ENCODE results near the gene CDH2. TPM values are rescaled to one million over a fixed set of nuclear protein-coding genes. Genes with fewer than 3 reads are reported as not detected.

Gene CDH2
- polyA plus RNA-seq, 1 donor from 2014 or later, result 199 TPM

DNA sequence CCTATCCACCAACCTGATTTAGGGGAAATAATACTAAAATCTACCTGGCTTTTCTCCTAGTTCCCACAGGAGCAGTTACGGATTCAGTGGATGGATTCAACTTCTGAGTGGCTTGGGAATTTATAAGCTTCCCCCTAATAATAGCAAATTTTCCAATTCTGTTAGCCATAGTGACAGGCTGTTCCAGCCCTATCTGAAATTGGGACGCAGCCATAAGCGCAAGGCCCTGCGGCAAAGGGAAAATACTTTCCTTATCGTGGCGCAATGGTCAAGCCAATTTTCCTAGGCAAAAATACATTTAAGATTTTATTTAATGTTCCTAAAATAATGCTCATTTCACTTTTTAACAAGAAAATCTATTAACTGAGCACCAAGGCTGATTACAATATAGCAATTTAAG lies 49.7 kb downstream of the CDH2 start:
- H3K9me3 ChIP-seq (ENCODE audit: low read length), result no peaks in the 10 kb centered on the region
- H3K4me3 ChIP-seq (ENCODE audit: low read length), result no peak overlapping the region
- no peaks in the 10 kb centered on the region for H3K36me3 ChIP-seq (ENCODE audit: insufficient read depth, low read length)
- TF ChIP-seq EP300 (conservative IDR thresholded peaks at IDR 0.05; ENCODE audit: poor library complexity, severe bottlenecking) (no peak), REST (IDR thresholded peaks at IDR 0.05; ENCODE audit: borderline replicate concordance) (no peak), POLR2AphosphoS5 (IDR thresholded peaks at IDR 0.05) (no peak), EZH2 (IDR thresholded peaks at IDR 0.05; ENCODE audit: borderline replicate concordance, insufficient read depth, low read length, poor library complexity, severe bottlenecking) (no peak), TAF1 (IDR thresholded peaks at IDR 0.05; ENCODE audit: low read depth) (no peak), RAD21 (conservative IDR thresholded peaks at IDR 0.05) (no peak), SMC3 (conservative IDR thresholded peaks at IDR 0.05; ENCODE audit: poor library complexity) (no peak), MXI1 (conservative IDR thresholded peaks at IDR 0.05; ENCODE audit: poor library complexity, severe bottlenecking) (no peak)
- TF ChIP-seq, protein P1, sequence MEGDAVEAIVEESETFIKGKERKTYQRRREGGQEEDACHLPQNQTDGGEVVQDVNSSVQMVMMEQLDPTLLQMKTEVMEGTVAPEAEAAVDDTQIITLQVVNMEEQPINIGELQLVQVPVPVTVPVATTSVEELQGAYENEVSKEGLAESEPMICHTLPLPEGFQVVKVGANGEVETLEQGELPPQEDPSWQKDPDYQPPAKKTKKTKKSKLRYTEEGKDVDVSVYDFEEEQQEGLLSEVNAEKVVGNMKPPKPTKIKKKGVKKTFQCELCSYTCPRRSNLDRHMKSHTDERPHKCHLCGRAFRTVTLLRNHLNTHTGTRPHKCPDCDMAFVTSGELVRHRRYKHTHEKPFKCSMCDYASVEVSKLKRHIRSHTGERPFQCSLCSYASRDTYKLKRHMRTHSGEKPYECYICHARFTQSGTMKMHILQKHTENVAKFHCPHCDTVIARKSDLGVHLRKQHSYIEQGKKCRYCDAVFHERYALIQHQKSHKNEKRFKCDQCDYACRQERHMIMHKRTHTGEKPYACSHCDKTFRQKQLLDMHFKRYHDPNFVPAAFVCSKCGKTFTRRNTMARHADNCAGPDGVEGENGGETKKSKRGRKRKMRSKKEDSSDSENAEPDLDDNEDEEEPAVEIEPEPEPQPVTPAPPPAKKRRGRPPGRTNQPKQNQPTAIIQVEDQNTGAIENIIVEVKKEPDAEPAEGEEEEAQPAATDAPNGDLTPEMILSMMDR (IDR thresholded peaks at IDR 0.05; ENCODE audit: poor library complexity, severe bottlenecking), result no peak
- no peak overlapping the region for H3K9ac ChIP-seq (ENCODE audit: low read length)
- H2AFZ ChIP-seq (ENCODE audit: low read depth, low read length), result no peak overlapping the region
- H4K20me1 ChIP-seq (ENCODE audit: insufficient read depth), result peaks cover 4% of the 10 kb centered on the region
- no peak overlapping the region for H3K27ac ChIP-seq (ENCODE audit: low read length)
- no peaks in the 10 kb centered on the region for H3K27me3 ChIP-seq (ENCODE audit: insufficient read depth, low read depth, low read length)
- H3K9me2 ChIP-seq (ENCODE audit: insufficient read depth, low read length), result no peaks in the 10 kb centered on the region
- peaks cover 99% of the 10 kb centered on the region for H3K79me2 ChIP-seq (replicated peaks; ENCODE audit: insufficient read depth, low read length)
- no peaks in the 10 kb centered on the region for H3F3A ChIP-seq (ENCODE audit: insufficient read depth, low read length, poor library complexity, severe bottlenecking)
- H3K4me2 ChIP-seq (ENCODE audit: low read length), result no peak overlapping the region

DNA sequence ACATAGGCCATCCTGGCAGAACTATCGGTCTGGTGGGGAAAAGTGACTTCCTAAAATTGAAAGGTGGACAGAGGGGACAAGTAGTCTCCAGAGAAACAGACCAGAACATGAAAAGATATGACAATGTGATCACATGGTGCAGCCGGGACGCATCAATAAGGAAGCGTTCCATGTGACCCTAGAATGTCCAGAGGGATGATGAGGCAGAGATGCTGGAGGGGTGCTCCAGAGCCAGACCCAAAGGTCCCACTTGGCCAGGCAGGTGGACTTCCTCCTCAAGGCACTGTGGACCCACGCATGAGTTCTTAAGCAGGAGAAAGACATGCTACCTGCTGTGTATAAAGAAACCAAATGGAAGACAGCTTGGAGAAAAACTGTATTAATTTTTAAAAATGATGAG lies 50.2 kb downstream of the CDH2 start:
- H3K9me2 ChIP-seq (ENCODE audit: insufficient read depth, low read length), result no peaks in the 10 kb centered on the region
- no peaks in the 10 kb centered on the region for H3K36me3 ChIP-seq (ENCODE audit: insufficient read depth, low read length)
- peaks cover 3% of the 10 kb centered on the region for H4K20me1 ChIP-seq (ENCODE audit: insufficient read depth)
- H3F3A ChIP-seq (ENCODE audit: insufficient read depth, low read length, poor library complexity, severe bottlenecking), result no peaks in the 10 kb centered on the region
- H2AFZ ChIP-seq (ENCODE audit: low read depth, low read length), result no peak overlapping the region
- no peak overlapping the region for H3K9ac ChIP-seq (ENCODE audit: low read length)
- no peaks in the 10 kb centered on the region for H3K9me3 ChIP-seq (ENCODE audit: low read length)
- H3K27me3 ChIP-seq (ENCODE audit: insufficient read depth, low read depth, low read length), result no peaks in the 10 kb centered on the region
- no peak overlapping the region for H3K27ac ChIP-seq (ENCODE audit: low read length)
- H3K4me3 ChIP-seq (ENCODE audit: low read length), result no peak overlapping the region
- TF ChIP-seq RAD21 (conservative IDR thresholded peaks at IDR 0.05), result no peak
- no peak for TF ChIP-seq POLR2AphosphoS5 (IDR thresholded peaks at IDR 0.05)
- no peak for TF ChIP-seq EP300 (conservative IDR thresholded peaks at IDR 0.05; ENCODE audit: poor library complexity, severe bottlenecking)
- no peak for TF ChIP-seq REST (IDR thresholded peaks at IDR 0.05; ENCODE audit: borderline replicate concordance)
- TF ChIP-seq EZH2 (IDR thresholded peaks at IDR 0.05; ENCODE audit: borderline replicate concordance, insufficient read depth, low read length, poor library complexity, severe bottlenecking), result no peak
- no peak for TF ChIP-seq TAF1 (IDR thresholded peaks at IDR 0.05; ENCODE audit: low read depth)
- no peak overlapping the region for H3K4me2 ChIP-seq (ENCODE audit: low read length)
- H3K79me2 ChIP-seq (replicated peaks; ENCODE audit: insufficient read depth, low read length), result peaks cover 99% of the 10 kb centered on the region
